MCF 10A (cell line): ENCODE results near the gene CDK17. TPM values are rescaled to one million over a fixed set of nuclear protein-coding genes. Genes with fewer than 3 reads are reported as not detected.
A peak's percentile ranks its signal among the peaks of the same experiment; 100 is the strongest.

Experiments used
- BruUV-seq: library from RNA; stranded (reverse); fragments of 400-500 nt; replicated peaks from 2 replicates; lab custom pipeline; 2021; lab: Mats Ljungman, UMichigan
- CTCF ChIA-PET: fragments of 300-600 bp; sonication (Branson Sonifier 250); formaldehyde crosslinking; extraction: SDS; loops from one replicate; lab custom pipeline; 2021; ENCODE audit warnings: antibody characterized with exemption, inconsistent platforms; lab: Yijun Ruan, JAX
- POLR2A ChIA-PET: fragments of 300-600, 350-650 bp; sonication (Branson Sonifier 250); formaldehyde crosslinking; extraction: SDS; loops from one replicate; lab custom pipeline; 2020; ENCODE audit warnings: antibody characterized with exemption, inconsistent platforms; lab: Yijun Ruan, JAX
- DNase-seq: peaks from one replicate; pipeline ENCODE4 v3.0.0-alpha.2; 2018; ENCODE audit not compliant: unreplicated experiment
- H3K27ac Mint-ChIP-seq: one replicate; pipeline ENCODE4 v1.8.0; 2022; ENCODE audit warnings: mild to moderate bottlenecking, low read depth, mixed read lengths; ENCODE audit not compliant: unreplicated experiment
- H3K27me3 Mint-ChIP-seq: one replicate; pipeline ENCODE4 v1.8.0; 2022; ENCODE audit warnings: mixed read lengths; ENCODE audit not compliant: insufficient read depth, unreplicated experiment
- H3K36me3 Mint-ChIP-seq: one replicate; pipeline ENCODE4 v1.8.0; 2022; ENCODE audit warnings: mild to moderate bottlenecking, moderate library complexity, mixed read lengths; ENCODE audit not compliant: insufficient read depth, unreplicated experiment
- H3K4me1 Mint-ChIP-seq: one replicate; pipeline ENCODE4 v1.8.0; 2022; ENCODE audit warnings: mixed read lengths; ENCODE audit not compliant: insufficient read depth, unreplicated experiment
- H3K4me3 Mint-ChIP-seq: one replicate; pipeline ENCODE4 v1.8.0; 2022; ENCODE audit warnings: mild to moderate bottlenecking, moderate library complexity, mixed read lengths; ENCODE audit not compliant: unreplicated experiment
- H3K9me3 Mint-ChIP-seq: one replicate; pipeline ENCODE4 v1.8.0; 2022; ENCODE audit warnings: mixed read lengths; ENCODE audit not compliant: unreplicated experiment
- CTCF ChIP-seq: fragments of 200-600 bp; IDR thresholded peaks from one replicate; pipeline ENCODE4 v1.8.0; 2022; ENCODE audit warnings: antibody characterized with exemption, mild to moderate bottlenecking; ENCODE audit not compliant: unreplicated experiment
- intact Hi-C: fragments of 100-400 bp; cut with micrococcal nuclease; formaldehyde crosslinking; loops from 2 replicates; pipeline ENCODE4 v1.14.1; 2022
- total RNA-seq: library from RNA; stranded (reverse); gene quantifications from 2 replicates; pipeline ENCODE4 v1.2.3, GENCODE V29; 2022

CDK17 gene
- total RNA-seq, 1 experiment from 2014 or later, result 49.8 TPM

- POLR2A ChIA-PET, result interaction anchor here (0.8 kb wide), 1 partner anchor 71 kb away, joined by 3 read pairs; no protein-coding TSS in a partner anchor
- Mint-ChIP-seq H3K36me3 (peaks cover under 1% of the 10 kb centered on the region), H3K4me1 (peaks cover 27% of the 10 kb centered on the region), H3K27ac (no peak overlapping the region), H3K4me3 (no peak overlapping the region), H3K9me3 (no peaks in the 10 kb centered on the region), H3K27me3 (no peaks in the 10 kb centered on the region)
- CTCF ChIA-PET, result interaction anchor here (1.3 kb wide), 1 partner anchor 58 kb away, joined by 3 read pairs; no protein-coding TSS in a partner anchor
- TF ChIP-seq CTCF, result no peak
- no TSS peak for BruUV-seq
- intact Hi-C loops, result no loop called here
- no peak for DNase-seq
These were observed 30.8 kb upstream of the CDK17 start for GRCh38 chr12:96431067-96431466.

GRCh38 chr12:96427269-96427729 is 27.1 kb upstream of the CDK17 start:
- Mint-ChIP-seq H3K27me3 (no peaks in the 10 kb centered on the region), H3K4me3 (peak overlapping the region; percentile 69), H3K9me3 (no peaks in the 10 kb centered on the region), H3K36me3 (peaks cover 5% of the 10 kb centered on the region), H3K4me1 (peaks cover 45% of the 10 kb centered on the region), H3K27ac (peak overlapping the region; percentile 97)
- ChIA-PET POLR2A (interaction anchor here (0.7 to 2.9 kb wide), 13 partner anchors 10 to 380 kb away, joined by 3 to 23 read pairs (median 4); no protein-coding TSS in a partner anchor), CTCF (interaction anchor here (0.7 to 2.3 kb wide), 5 partner anchors 10 to 846 kb away, joined by 3 to 10 read pairs (median 4); partner anchors contain the start of gene CFAP54)
- no TSS peak for BruUV-seq
- TF ChIP-seq CTCF, result no peak
- intact Hi-C loops, result no loop called here
- peak; percentile 97 for DNase-seq

GRCh38 chr12:96425951-96426350 is 25.7 kb upstream of the CDK17 start:
- CTCF ChIA-PET, result interaction anchor here (0.8 to 2.3 kb wide), 6 partner anchors 23 to 211 kb away, joined by 3 to 10 read pairs (median 5); no protein-coding TSS in a partner anchor

More at GRCh38 chr12:96425951-96426350, 25.7 kb upstream of the CDK17 start:
- no peaks in the 10 kb centered on the region for H3K9me3 Mint-ChIP-seq
- POLR2A ChIA-PET, result interaction anchor here (1.1 to 2.9 kb wide), 5 partner anchors 9 to 229 kb away, joined by 3 to 23 read pairs (median 4); no protein-coding TSS in a partner anchor
- peaks cover 45% of the 10 kb centered on the region for H3K4me1 Mint-ChIP-seq
- peaks cover 16% of the 10 kb centered on the region for H3K36me3 Mint-ChIP-seq
- DNase-seq, result peak; percentile 87
- intact Hi-C loops, result no loop called here
- H3K27ac Mint-ChIP-seq, result peak overlapping the region; percentile 97
- BruUV-seq, result no TSS peak
- no peak for TF ChIP-seq CTCF
- H3K4me3 Mint-ChIP-seq, result peak overlapping the region; percentile 54
- H3K27me3 Mint-ChIP-seq, result no peaks in the 10 kb centered on the region
